Body of pancreas (tissue), 4 donors: ENCODE results near the gene NEK11. TPM values are rescaled to one million over a fixed set of nuclear protein-coding genes. Genes with fewer than 3 reads are reported as not detected.

Experiments
- ATAC-seq: fragments of 150-250 bp; one replicate; pipeline ENCODE4 v1.9.1; 2016
- DNase-seq, 4 donors: peaks; one replicate each; pipeline ENCODE4 v3.0.0-alpha.2; 2019
- H3K27ac ChIP-seq, 4 donors: fragments of 200-600 bp; sonication (generic); 1 replicate in 3 of 4; 2 replicates in 1 of 4; pipeline versions ENCODE4 v1.5.1 to v1.6.1; 2016 to 2019; ENCODE audit warnings: mild to moderate bottlenecking in 1 of 4, mixed read lengths in 1 of 4, moderate library complexity in 1 of 4
- H3K27me3 ChIP-seq, 2 donors: fragments of 200-600 bp; sonication (generic); one replicate each; pipeline ENCODE4 v1.6.0; 2016; ENCODE audit warnings: mild to moderate bottlenecking in 1 of 2
- H3K36me3 ChIP-seq, 2 donors: fragments of 200-600 bp; sonication (generic); replicated peaks in 1 of 2; 2 replicates each; pipeline ENCODE4 v1.5.1; 2016; ENCODE audit warnings: low read depth in 2 of 2; ENCODE audit not compliant: insufficient read depth in 1 of 2
- H3K4me1 ChIP-seq: fragments of 200-600 bp; sonication (generic); one replicate; pipeline ENCODE4 v1.6.0; 2016
- H3K4me3 ChIP-seq, 2 donors: fragments of 200-600 bp; sonication (generic); 1 replicate in 1 of 2; 2 replicates in 1 of 2; pipeline ENCODE4 v1.5.1; 2016 to 2019
- H3K9me3 ChIP-seq, 3 donors: fragments of 200-600 bp; sonication (generic); 1 replicate in 2 of 3; 2 replicates in 1 of 3; pipeline ENCODE4 v1.5.1; 2016
- CTCF ChIP-seq, 7 experiments: fragments of 450-650 bp in 4 of 7; fragments of 200-600 bp in 3 of 7; sonication (generic) in 3 of 7; IDR thresholded peaks; one replicate each; pipeline ENCODE4 v1.5.1; 2016 to 2019; ENCODE audit warnings: antibody characterized with exemption in 7 of 7
- POLR2A ChIP-seq, 3 donors: fragments of 450-650 bp; IDR thresholded peaks; one replicate each; pipeline ENCODE4 v1.6.1; 2016; ENCODE audit warnings: antibody characterized with exemption in 3 of 3, mild to moderate bottlenecking in 2 of 3
- WGBS, 2 donors: methylation state at CpG; one replicate each; pipeline ENCODE4 v1.1.5; 2017; 5-methylcytosine and 5-hydroxymethylcytosine counted together
- intact Hi-C: fragments of 100-400 bp; cut with DNase I; formaldehyde crosslinking; loops from one replicate; pipeline ENCODE4 v1.15.1; 2023
- total RNA-seq, 2 donors: library from RNA; depleted of rRNA; stranded (reverse); fragments of >200 nt; gene quantifications; one replicate each; pipeline ENCODE4 v1.1.0, GENCODE V29; 2016

Gene NEK11
- total RNA-seq, 2 donors from 2014 or later = 3.4 to 10.2 TPM

GRCh38 chr3:131082246-131082645, 55.6 kb downstream of the NEK11 start:
- no peak overlapping the region for H3K4me3 ChIP-seq
- H3K9me3 ChIP-seq = no peaks in the 10 kb centered on the region
- TF ChIP-seq CTCF (IDR thresholded peaks at IDR 0.05) = no peak
- TF ChIP-seq POLR2A (IDR thresholded peaks at IDR 0.05) = no peak
- no peaks in the 10 kb centered on the region for H3K36me3 ChIP-seq
- DNase-seq (no peak), ATAC-seq (no peak)
- intact Hi-C loops = no loop called here
- no peak overlapping the region for H3K27ac ChIP-seq
- H3K4me1 ChIP-seq = no peaks in the 10 kb centered on the region
- H3K27me3 ChIP-seq = no peaks in the 10 kb centered on the region
- 93 to 94% methylated on average over 4 of the region's 4 CpGs for WGBS, 2 donors

GRCh38 chr3:131082871-131083863, 56.5 kb downstream of the NEK11 start:
- intact Hi-C loops = no loop called here
- no peaks in the 10 kb centered on the region for H3K4me1 ChIP-seq
- H3K4me3 ChIP-seq = no peak overlapping the region
- no peaks in the 10 kb centered on the region for H3K27me3 ChIP-seq
- no peaks in the 10 kb centered on the region for H3K36me3 ChIP-seq
- no peak for ATAC-seq
- H3K27ac ChIP-seq = no peak overlapping the region
- 20 to 23% methylated on average over 5 of the region's 5 CpGs for WGBS, 2 donors
- DNase-seq = peak; percentile 21 to 68 (median 59)
- no peak for TF ChIP-seq CTCF (IDR thresholded peaks at IDR 0.05)
- TF ChIP-seq POLR2A (IDR thresholded peaks at IDR 0.05) = no peak
- H3K9me3 ChIP-seq = no peaks in the 10 kb centered on the region

GRCh38 chr3:131091768-131092167, 65.1 kb downstream of the NEK11 start:
- ATAC-seq (no peak), DNase-seq (no peak)
- intact Hi-C loops = no loop called here
- Histone ChIP-seq H3K36me3 (no peaks in the 10 kb centered on the region), H3K9me3 (no peaks in the 10 kb centered on the region), H3K4me1 (no peaks in the 10 kb centered on the region), H3K27me3 (no peaks in the 10 kb centered on the region), H3K27ac (no peak overlapping the region), H3K4me3 (no peak overlapping the region)
- WGBS, 2 donors = 90 to 92% methylated on average over 3 of the region's 3 CpGs
- TF ChIP-seq POLR2A (IDR thresholded peaks at IDR 0.05) = no peak
- TF ChIP-seq CTCF (IDR thresholded peaks at IDR 0.05) = no peak

- Histone ChIP-seq H3K4me3 (no peak overlapping the region), H3K27ac (no peak overlapping the region), H3K9me3 (no peaks in the 10 kb centered on the region), H3K36me3 (no peaks in the 10 kb centered on the region), H3K27me3 (no peaks in the 10 kb centered on the region), H3K4me1 (no peaks in the 10 kb centered on the region)
- TF ChIP-seq POLR2A (IDR thresholded peaks at IDR 0.05) (no peak), CTCF (IDR thresholded peaks at IDR 0.05) (no peak)
- intact Hi-C loops = no loop called here
- ATAC-seq (no peak), DNase-seq (no peak)
- 36 to 46% methylated on average over 4 of the region's 4 CpGs for WGBS, 2 donors
These were observed 81.2 kb downstream of the NEK11 start for GRCh38 chr3:131107637-131108433.
